ENCODE results near the gene CHGA. TPM values are rescaled to one million over a fixed set of nuclear protein-coding genes. Genes with fewer than 3 reads are reported as not detected.

The CHGA gene, protein sequence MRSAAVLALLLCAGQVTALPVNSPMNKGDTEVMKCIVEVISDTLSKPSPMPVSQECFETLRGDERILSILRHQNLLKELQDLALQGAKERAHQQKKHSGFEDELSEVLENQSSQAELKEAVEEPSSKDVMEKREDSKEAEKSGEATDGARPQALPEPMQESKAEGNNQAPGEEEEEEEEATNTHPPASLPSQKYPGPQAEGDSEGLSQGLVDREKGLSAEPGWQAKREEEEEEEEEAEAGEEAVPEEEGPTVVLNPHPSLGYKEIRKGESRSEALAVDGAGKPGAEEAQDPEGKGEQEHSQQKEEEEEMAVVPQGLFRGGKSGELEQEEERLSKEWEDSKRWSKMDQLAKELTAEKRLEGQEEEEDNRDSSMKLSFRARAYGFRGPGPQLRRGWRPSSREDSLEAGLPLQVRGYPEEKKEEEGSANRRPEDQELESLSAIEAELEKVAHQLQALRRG
- total RNA-seq (2022; extraction: Qiagen RNA extraction; ENCODE audit: low read depth), result 0.91 to 2.0 TPM (median 1.8 TPM) in 5 replicates

DNA sequence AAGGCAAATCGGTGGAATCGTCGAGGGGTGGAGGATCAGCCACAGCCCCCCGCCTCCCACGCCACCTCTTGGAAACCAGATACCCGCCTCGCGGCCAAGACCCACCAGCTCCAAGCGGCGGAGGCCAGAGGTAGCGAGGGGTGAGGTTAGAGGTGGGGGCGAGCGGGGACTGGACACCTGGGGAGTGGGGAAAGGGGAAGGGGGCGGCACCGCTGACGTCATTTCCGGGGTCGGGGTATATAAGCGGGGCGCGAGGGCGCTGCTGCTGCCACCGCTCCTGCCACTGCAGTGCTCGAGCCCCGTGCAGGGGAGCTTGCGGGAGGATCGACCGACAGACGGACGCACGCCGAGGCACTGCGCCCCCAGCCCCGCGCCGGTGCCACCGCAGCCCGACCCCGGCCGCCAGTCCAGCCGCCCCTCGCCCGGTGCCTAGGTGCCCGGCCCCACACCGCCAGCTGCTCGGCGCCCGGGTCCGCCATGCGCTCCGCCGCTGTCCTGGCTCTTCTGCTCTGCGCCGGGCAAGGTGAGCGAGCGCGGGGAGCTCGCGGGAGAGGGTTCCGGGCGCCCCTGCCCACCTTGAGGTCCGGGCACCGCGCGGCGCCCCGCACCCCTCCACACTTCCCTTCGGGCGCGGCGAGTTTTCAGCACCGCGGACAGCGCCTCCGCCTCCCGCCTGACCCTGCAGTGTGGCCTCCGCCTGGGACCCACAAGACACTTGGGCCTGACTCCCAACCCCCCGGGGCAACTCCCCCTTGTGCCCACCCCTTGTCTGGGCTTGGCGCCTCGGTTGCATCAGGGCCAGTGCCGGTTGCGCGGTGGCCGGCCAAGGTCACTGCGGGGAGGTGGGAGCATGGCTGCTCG is at the start of gene CHGA:
Gene CHGA, plus strand, starts transcription at position 268 of the 861 bp plus-strand sequence. Its CDS starts 210 bp downstream, at position 478.

Other genes starting within 250 kb of the CHGA start
- gene LGMN, start 174.5 kb upstream of the CHGA start, total RNA-seq (2022; extraction: Qiagen RNA extraction; ENCODE audit: low read depth), result 55.6 to 63.3 TPM (median 60.1 TPM) in 5 replicates
- gene GOLGA5, start 128.8 kb upstream of the CHGA start, total RNA-seq (2022; extraction: Qiagen RNA extraction; ENCODE audit: low read depth), result 22.9 to 31.6 TPM (median 28.5 TPM) in 5 replicates
- 48.1 to 55.1 TPM (median 49.6 TPM) in 5 replicates for gene ITPK1, start 192.8 kb downstream of the CHGA start, total RNA-seq (2022; extraction: Qiagen RNA extraction; ENCODE audit: low read depth)